OCI-M2 (cell line): Measurements from ENCODE around the gene INMT.

Source experiments
- DNase-seq: peaks from one replicate; lab custom pipeline; 2025; ENCODE audit not compliant: unreplicated experiment; lab: John Stamatoyannopoulos, UW

INMT gene

DNA sequence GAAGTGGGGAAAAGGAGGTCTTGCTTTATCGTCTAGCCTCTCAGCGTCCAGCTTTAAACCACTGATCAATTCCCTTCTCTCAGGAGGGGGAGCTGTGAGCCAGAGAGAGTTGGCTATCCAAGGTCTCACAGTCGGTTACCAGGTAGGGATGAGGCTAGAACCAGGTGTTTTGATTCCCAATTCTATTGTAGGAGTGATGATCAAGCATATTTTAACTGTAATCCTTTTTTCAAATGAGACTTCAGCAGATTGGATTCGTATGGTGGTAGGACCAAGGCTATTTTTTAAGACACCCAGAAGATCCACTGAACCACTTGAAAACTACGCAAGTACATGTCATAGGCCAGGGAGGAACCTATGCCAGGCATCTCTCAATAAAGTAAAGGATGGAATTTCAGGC lies 27.6 kb downstream of the INMT start:
- no peak for DNase-seq

DNA sequence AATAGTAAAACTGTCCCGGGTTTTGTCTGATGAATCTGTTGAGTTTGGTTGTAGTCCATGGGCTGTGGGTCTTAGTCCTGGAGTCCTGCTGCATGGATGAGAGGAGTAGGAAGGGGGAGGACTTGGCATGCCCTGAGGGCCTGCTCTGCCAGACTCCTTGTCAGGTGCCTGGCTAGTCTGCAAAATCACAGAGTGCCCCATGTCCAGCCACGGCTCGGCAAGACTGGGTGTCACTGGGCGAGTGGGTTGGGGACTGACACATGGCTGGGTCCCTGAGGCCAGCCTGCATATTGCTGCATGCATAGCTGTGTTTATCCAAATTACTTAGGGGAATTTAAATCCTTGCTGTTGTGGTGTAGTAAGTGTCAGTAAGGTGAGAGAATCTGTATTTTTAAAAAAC lies 29.0 kb downstream of the INMT start:
- no peak for DNase-seq

- no peak for DNase-seq
Observed at GRCh38 chr7:30782690-30783089, 30.8 kb downstream of the INMT start.

- no peak for DNase-seq
Observed at GRCh38 chr7:30785786-30786185, 33.9 kb downstream of the INMT start.

GRCh38 chr7:30787486-30787885 lies 35.6 kb downstream of the INMT start:
- DNase-seq = no peak

DNA sequence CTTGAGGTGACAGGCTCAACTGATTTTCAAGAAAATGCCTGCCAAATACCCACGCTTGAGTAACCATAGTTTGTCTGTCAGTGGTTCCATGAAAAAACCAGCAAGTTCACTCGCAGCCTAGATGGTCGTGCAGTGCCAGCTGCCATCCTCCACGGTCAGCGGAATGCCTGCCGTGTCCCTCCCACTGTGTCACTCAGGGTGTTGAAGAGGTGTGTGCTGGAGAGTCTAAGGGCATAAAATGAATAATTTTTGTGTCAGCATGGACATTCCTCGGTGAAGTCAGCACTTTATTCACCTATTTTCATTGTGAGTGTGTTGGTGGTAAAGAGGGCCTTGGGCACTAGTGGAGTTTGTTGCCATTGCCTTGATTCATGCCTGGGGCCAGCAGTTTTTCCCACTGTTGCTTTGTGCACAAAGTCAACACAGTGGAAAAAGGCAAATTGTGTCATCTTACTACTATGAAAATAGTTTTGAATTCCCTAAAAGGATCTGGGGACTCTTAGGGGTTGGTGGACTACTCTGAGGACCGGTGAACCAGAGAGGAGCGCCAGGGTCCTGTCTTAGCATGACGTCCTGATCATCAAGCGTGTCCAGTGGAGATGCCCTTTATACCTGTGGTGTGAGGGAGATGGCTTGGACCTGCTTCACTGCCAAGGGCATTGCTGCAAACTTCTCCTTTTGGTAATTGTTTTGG lies 36.9 kb downstream of the INMT start:
- DNase-seq = no peak

DNA sequence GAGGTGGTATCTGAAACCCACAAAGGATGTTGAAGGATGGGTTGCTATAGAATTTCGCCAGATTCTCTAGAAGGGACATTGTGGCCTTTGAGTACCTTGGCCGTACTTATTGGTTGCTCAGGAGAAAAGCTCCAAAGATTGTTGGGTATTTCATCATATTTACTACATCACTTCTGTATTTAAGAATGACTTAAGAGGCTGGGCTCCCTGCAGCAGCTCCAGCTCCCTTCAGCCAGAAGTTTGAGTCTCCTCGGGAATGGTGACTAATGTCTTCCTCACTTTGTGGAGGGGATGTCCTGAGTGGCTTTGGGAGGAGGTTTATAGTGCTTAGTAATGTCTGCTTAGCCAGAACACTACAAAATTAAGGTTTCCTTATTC lies 37.4 kb downstream of the INMT start:
- no peak for DNase-seq

DNA sequence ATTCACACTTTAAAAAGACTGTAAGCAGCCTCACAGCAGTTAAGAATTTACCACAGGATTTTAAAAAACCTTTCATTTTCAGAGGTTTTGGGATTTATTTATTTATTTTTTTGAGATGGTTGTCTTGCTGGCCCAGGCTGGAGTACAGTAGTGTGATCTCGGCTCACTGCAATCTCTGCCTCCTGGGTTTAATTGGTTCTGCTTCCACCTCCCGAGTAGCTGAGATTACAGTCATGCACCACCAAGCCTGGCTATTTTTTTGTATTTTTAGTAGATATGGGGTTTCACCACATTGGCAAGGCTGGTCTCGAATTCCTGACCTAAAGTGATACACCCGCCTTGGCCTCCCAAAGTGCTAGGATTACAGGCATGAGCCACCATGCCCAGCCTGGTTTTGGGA lies 38.4 kb downstream of the INMT start:
- no peak for DNase-seq

- DNase-seq = no peak
Observed at GRCh38 chr7:30791114-30791513, 39.2 kb downstream of the INMT start.

- DNase-seq = no peak
Observed at GRCh38 chr7:30795161-30795948, 43.4 kb downstream of the INMT start.

DNA sequence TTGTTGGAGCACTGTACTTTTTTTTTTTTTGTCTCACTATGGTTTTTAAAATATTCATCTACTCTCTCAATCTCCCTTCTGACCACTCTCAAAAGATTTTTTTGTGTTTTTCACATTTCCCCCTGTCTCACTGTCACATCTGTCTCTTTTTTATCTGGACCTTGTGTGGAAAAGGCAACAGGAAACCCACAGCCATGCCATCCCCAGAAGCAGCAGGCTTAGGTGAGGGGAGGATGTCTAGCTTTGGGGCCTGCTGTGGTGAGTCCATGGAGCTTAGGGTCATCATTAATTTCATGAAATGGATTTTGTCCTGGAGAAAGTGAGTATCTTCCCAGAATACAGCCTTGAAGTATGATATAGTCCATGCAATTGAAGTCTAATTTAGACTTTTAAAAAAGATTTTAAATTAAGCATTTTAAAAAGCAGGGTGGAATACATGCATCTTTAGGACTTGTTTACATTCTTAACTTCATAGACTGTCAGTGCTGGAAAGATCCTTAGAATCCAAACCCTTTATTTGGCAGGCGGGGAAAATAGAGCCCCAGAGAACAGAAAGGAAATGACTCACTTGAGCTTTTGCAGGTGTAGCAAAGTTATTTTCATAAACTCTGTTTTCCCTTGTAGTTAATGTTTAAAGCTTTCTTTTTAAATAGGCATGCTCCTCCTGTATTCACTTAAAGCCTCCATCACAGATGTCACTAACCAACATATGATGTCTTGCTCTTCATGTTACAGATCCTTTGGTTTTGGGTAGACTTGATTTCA lies 44.4 kb downstream of the INMT start:
- no peak for DNase-seq

- DNase-seq = no peak
Observed at GRCh38 chr7:30797176-30798040, 45.5 kb downstream of the INMT start.

DNA sequence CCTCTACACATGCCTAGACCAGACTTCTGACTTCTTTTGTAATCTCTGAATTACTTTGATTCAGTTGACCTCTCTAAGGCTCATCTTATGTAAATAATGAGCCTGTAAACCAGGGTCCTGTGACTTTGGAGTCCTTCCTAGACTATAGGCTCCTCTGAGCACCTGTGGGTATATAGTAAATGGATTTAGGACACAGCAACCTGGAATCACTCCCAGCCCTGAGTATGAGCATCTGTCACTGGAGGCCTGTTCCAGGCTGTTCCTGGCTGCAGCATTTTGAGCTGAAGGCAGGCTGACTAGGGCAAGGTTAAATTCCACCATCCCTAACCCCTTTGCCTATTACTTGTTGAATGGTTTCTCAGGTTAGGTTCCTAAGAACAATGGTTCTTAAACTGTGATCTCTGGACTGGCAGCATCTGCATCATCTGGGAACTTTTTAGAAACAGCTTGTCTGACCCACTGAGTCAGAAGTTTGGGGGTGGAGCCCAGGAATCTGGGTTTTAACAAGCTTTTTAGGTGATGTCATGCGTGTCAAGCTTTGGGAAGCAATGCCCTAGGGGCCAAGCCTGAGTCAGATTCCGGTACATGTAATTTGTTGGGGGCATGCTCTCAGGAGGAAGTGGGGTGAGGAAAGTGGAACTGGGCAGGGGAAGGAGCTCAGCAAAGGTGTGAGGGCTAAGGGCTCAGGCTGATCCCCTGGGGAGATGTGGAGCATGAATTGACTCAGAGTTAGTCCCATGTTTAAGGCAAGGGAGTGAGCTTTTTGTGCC lies 47.5 kb downstream of the INMT start:
- no peak for DNase-seq

DNA sequence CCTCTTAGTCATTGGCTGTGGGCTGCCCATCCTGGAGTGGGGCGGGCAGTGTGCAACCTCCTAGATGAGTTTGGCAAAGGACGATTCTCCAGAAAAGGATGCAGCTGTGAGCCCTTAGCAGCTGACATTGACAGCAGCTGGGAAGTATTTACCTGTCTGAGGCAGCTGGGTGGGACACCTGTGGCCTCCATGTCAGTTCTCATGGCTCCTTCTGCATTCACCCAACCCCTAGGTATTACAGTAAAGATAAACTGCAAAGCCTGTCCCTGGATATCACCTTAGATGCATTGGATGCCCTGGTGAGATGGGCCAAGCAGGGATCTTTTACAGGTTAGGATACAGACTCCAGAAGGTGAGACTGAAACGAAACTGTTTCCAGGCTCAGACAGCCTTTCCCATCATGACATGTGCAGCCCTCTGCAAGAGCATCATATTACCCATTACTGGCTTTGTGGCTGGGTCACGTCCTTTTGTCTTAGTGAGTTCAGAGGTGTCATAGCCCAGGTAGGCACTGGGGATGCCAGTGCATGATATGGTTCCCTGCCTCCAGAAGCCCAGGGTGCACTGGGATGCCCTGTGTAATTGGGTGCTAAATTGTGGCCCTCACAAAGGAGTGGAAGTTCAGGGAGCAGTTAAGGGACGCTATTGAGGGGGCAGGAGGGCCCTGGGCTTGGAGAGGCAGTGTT lies 48.2 kb downstream of the INMT start:
- no peak for DNase-seq

- peak; percentile 52 for DNase-seq
Observed at GRCh38 chr7:30800785-30801252, 48.9 kb downstream of the INMT start.

- DNase-seq = no peak
Observed at GRCh38 chr7:30802812-30803211, 50.9 kb downstream of the INMT start.

GRCh38 chr7:30804078-30804661 lies 52.2 kb downstream of the INMT start:
- DNase-seq = no peak

DNA sequence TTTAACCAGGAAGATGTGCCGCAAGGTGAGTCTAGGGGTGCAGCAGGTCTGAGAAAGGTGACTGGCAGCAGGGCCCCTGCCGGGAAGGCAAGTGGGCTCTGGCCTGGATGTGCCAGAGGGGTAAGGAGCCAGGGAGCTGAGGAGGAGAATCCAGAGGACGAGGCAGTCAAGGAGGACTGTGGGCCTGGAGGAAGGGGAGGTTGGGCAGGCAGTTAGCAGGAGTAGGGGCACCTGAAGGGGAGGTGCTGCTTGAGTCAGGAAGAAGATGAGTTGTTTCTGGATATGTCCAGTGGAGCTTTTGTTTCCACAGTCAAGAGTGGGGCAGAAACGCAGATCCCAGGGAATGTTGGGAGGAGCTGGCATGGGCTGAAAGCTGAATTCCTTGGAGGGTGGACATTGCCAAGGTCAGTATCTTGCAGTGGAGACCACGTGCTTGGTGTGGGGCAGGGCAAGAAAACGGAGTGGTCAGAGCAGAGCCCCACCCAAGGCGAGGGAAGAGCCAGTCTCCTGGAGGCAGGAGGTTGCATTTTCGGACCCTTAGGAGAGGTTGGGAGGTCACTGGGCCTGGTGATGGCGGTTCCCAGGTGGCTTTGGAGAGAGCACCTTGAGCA lies 53.3 kb downstream of the INMT start:
- no peak for DNase-seq

DNA sequence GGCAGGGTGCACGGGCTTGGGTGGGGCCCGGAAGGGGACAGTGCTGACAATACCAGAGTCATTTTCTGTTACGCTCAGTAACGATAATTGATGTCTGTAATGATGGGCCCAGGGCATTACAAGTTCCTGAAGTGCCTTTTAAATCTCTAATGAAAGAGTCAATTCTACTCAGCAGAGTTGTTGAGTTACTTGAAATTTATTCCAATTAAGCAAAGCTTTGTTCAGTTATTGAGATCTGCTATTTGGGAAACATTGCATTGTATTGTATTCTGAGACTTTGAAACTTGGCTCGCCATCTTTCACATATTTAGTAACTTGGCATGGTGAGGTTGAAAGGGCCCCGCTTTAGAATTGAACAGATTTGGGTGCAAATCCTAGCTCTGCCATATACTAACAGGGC lies 54.0 kb downstream of the INMT start:
- no peak for DNase-seq
